Panc1 (cell line): Measurements from ENCODE around the gene PFN4. TPM values are rescaled to one million over a fixed set of nuclear protein-coding genes. Genes with fewer than 3 reads are reported as not detected.

ENCODE experiments used
- ATAC-seq: fragments of 200-7000 bp; cut with Tn5 transposase; 2 replicates; pipeline ENCODE4 v1.9.1; 2020; ENCODE audit warnings: mild to moderate bottlenecking, moderate library complexity
- BruUV-seq: library from RNA; stranded (reverse); fragments of 400-500 nt; replicated peaks from 2 replicates; lab custom pipeline; 2021; lab: Mats Ljungman, UMichigan
- CTCF ChIA-PET: fragments of 300-600 bp; sonication (Branson Sonifier 250); formaldehyde crosslinking; loops from one replicate; lab custom pipeline; 2022; ENCODE audit warnings: antibody characterized with exemption; lab: Charles Lee
- POLR2A ChIA-PET: fragments of 300-600 bp; sonication (Branson Sonifier 250); formaldehyde crosslinking; loops from one replicate; lab custom pipeline; 2022; ENCODE audit warnings: antibody characterized with exemption; lab: Charles Lee
- DNase-seq: peaks from one replicate; pipeline ENCODE4 v3.0.0-alpha.2; 2010; ENCODE audit warnings: low read depth, low spot score
- H3K27ac ChIP-seq: 2 replicates; pipeline ENCODE4 v1.5.1; 2011; ENCODE audit warnings: mild to moderate bottlenecking, low read length, inconsistent platforms
- H3K27me3 ChIP-seq: fragments of 200-500 bp; sonication (Bioruptor generic); 2 replicates; pipeline ENCODE4 v1.6.0; 2014; ENCODE audit warnings: low read length, inconsistent platforms; ENCODE audit not compliant: control insufficient read depth, insufficient read depth
- H3K36me3 ChIP-seq: fragments of 200-500 bp; sonication (Bioruptor generic); 2 replicates; pipeline ENCODE4 v1.5.1; 2014; ENCODE audit warnings: inconsistent platforms, mild to moderate bottlenecking, low read length, moderate library complexity; ENCODE audit not compliant: control insufficient read depth, insufficient read depth
- H3K4me1 ChIP-seq: 2 replicates; pipeline ENCODE4 v1.5.1; 2011; ENCODE audit warnings: inconsistent platforms, mild to moderate bottlenecking, low read length, moderate library complexity; ENCODE audit not compliant: control insufficient read depth, insufficient read depth
- H3K4me3 ChIP-seq, 2 experiments: 2 replicates each; pipeline ENCODE4 v1.5.1; 2011 to 2012; ENCODE audit warnings: low read depth in 2 of 2, low read length in 2 of 2, mild to moderate bottlenecking in 2 of 2, inconsistent platforms in 1 of 2, moderate library complexity in 1 of 2
- H3K9me3 ChIP-seq: fragments of 200-500 bp; sonication (Bioruptor generic); 2 replicates; pipeline ENCODE4 v1.5.1; 2014; ENCODE audit warnings: low read depth, mild to moderate bottlenecking, inconsistent platforms, low read length, moderate library complexity; ENCODE audit not compliant: control insufficient read depth, insufficient read depth
- CTCF ChIP-seq: fragments of 450-650 bp; IDR thresholded peaks from 2 replicates; pipeline ENCODE4 v1.5.1; 2017; ENCODE audit warnings: mild to moderate bottlenecking
- POLR2AphosphoS5 ChIP-seq: IDR thresholded peaks from 2 replicates; pipeline ENCODE4 v1.6.1; 2012; ENCODE audit warnings: mild to moderate bottlenecking, low read depth, low read length, moderate library complexity
- REST ChIP-seq, 2 experiments: IDR thresholded peaks; 2 replicates each; pipeline ENCODE4 v1.6.1; 2011 to 2012; ENCODE audit warnings: low read depth in 2 of 2, control low read depth in 1 of 2, low read length in 1 of 2, mild to moderate bottlenecking in 1 of 2, moderate library complexity in 1 of 2; ENCODE audit not compliant: insufficient read depth in 1 of 2
- SIN3A ChIP-seq: IDR thresholded peaks from 2 replicates; pipeline ENCODE4 v1.6.1; 2012; ENCODE audit warnings: low read depth, mild to moderate bottlenecking, low read length, moderate library complexity, borderline replicate concordance; ENCODE audit not compliant: insufficient read depth
- TCF7L2 ChIP-seq: IDR thresholded peaks from 2 replicates; pipeline ENCODE4 v1.6.1; 2011; ENCODE audit warnings: mild to moderate bottlenecking, low read depth, low read length, inconsistent platforms
- in situ Hi-C: cut with HindIII; loops from 2 replicates; pipeline ENCODE4 v1.10.0; 2016; ENCODE audit warnings: low sequenced_read_pairs, low pct_unique_long_range_greater_than_20kb
- intact Hi-C: fragments of 100-400 bp; cut with micrococcal nuclease; formaldehyde crosslinking; loops from one replicate; pipeline ENCODE4 v1.10.0; 2022; ENCODE audit not compliant: unreplicated experiment
- total RNA-seq: library from RNA; stranded (reverse); gene quantifications from one replicate; pipeline ENCODE4 v1.2.1, GENCODE V29; 2021; ENCODE audit not compliant: unreplicated experiment

Gene PFN4
- total RNA-seq, 1 experiment from 2014 or later: 1.3 TPM

GRCh38 chr2:24163186-24163585 is 40.1 kb upstream of the PFN4 start:
- Histone ChIP-seq H3K27ac (no peak overlapping the region), H3K4me1 (no peaks in the 10 kb centered on the region), H3K9me3 (peaks cover 4% of the 10 kb centered on the region; the same call in 1 of the 2 replicates), H3K4me3 (no peak overlapping the region), H3K27me3 (no peaks in the 10 kb centered on the region), H3K36me3 (no peaks in the 10 kb centered on the region)
- ATAC-seq (no peak), DNase-seq (no peak)
- ChIA-PET POLR2A (no interaction called here), CTCF (no interaction called here)
- intact Hi-C loops: loop anchor here (10.0 kb wide), 1 partner anchor 78 kb away; the partner anchor contains the start of gene TP53I3
- no TSS peak for BruUV-seq
- TF ChIP-seq POLR2AphosphoS5 (no peak), CTCF (no peak), REST (IDR thresholded peaks at IDR 0.05; ENCODE audit: insufficient read depth in 1 of 2, low read depth in 2 of 2, low read length in 1 of 2) (no peak), SIN3A (no peak), TCF7L2 (no peak)
- in situ Hi-C loops: no loop called here

GRCh38 chr2:24162494-24162893 is 39.4 kb upstream of the PFN4 start:
- in situ Hi-C loops: no loop called here

More at GRCh38 chr2:24162494-24162893, 39.4 kb upstream of the PFN4 start:
- intact Hi-C loops: loop anchor here (10.0 kb wide), 1 partner anchor 78 kb away; the partner anchor contains the start of gene TP53I3
- H3K4me3 ChIP-seq: no peak overlapping the region
- TF ChIP-seq CTCF (no peak), POLR2AphosphoS5 (no peak), SIN3A (no peak), REST (IDR thresholded peaks at IDR 0.05; ENCODE audit: insufficient read depth in 1 of 2, low read depth in 2 of 2, low read length in 1 of 2) (no peak), TCF7L2 (no peak)
- ChIA-PET CTCF (no interaction called here), POLR2A (interaction anchor here (0.7 kb wide), 1 partner anchor 265 kb away, joined by 3 read pairs; no protein-coding TSS in a partner anchor)
- no peaks in the 10 kb centered on the region for H3K36me3 ChIP-seq
- no peak overlapping the region for H3K27ac ChIP-seq
- DNase-seq (no peak), ATAC-seq (no peak)
- peaks cover 4% of the 10 kb centered on the region; the same call in 1 of the 2 replicates for H3K9me3 ChIP-seq
- no peaks in the 10 kb centered on the region for H3K27me3 ChIP-seq
- no peaks in the 10 kb centered on the region for H3K4me1 ChIP-seq
- BruUV-seq: no TSS peak
